OCI-LY7 (cell line): ENCODE measurements around the gene PYCARD. TPM values are rescaled to one million over a fixed set of nuclear protein-coding genes. Genes with fewer than 3 reads are reported as not detected.
"Not testable (repeated sequence)": the region's sequence is repeated elsewhere in the genome, so short reads cannot be mapped to it uniquely, and the experiment has no call there.

Experiments
- BruUV-seq: library from RNA; stranded (reverse); fragments of 400-500 nt; replicated peaks from 2 replicates; lab custom pipeline; 2021; lab: Mats Ljungman, UMichigan
- CTCF ChIA-PET: fragments of 300-600 bp; sonication (Branson Sonifier 250); formaldehyde crosslinking; loops from one replicate; lab custom pipeline; 2022; ENCODE audit warnings: antibody characterized with exemption; ENCODE audit not compliant: unreplicated experiment; lab: Charles Lee
- POLR2A ChIA-PET: fragments of 300-600 bp; sonication (Branson Sonifier 250); formaldehyde crosslinking; loops from one replicate; lab custom pipeline; 2022; ENCODE audit warnings: antibody characterized with exemption; lab: Charles Lee
- DNase-seq: peaks from one replicate; pipeline ENCODE4 v3.0.0-alpha.2; 2015; ENCODE audit warnings: low spot score
- H2AFZ ChIP-seq: fragments of 200-600 bp; sonication (generic), shearing (Covaris generic); 2 replicates; pipeline ENCODE4 v1.6.1; 2014; ENCODE audit warnings: mild to moderate bottlenecking, antibody characterized with exemption, low read length, moderate library complexity
- H3K27ac ChIP-seq: fragments of 200-600 bp; sonication (generic); 2 replicates; pipeline ENCODE4 v1.5.1; 2014; ENCODE audit warnings: mixed run types, low read depth, mild to moderate bottlenecking, moderate library complexity, low read length, inconsistent platforms; ENCODE audit not compliant: poor library complexity, severe bottlenecking
- H3K36me3 ChIP-seq: fragments of 200-600 bp; sonication (generic); 2 replicates; pipeline ENCODE4 v1.6.1; 2014; ENCODE audit warnings: mild to moderate bottlenecking, antibody characterized with exemption, low read length, moderate library complexity, mixed read lengths; ENCODE audit not compliant: insufficient read depth
- H3K4me1 ChIP-seq: fragments of 200-600 bp; sonication (generic); 2 replicates; pipeline ENCODE4 v1.5.1; 2014; ENCODE audit warnings: mild to moderate bottlenecking, low read length; ENCODE audit not compliant: insufficient read depth, poor library complexity, severe bottlenecking
- H3K4me2 ChIP-seq: fragments of 200-600 bp; sonication (generic); 2 replicates; pipeline ENCODE4 v1.6.1; 2014; ENCODE audit warnings: mild to moderate bottlenecking, low read length
- H3K4me3 ChIP-seq: fragments of 200-600 bp; sonication (generic); 2 replicates; pipeline ENCODE4 v1.5.1; 2014; ENCODE audit warnings: mild to moderate bottlenecking, low read depth, low read length; ENCODE audit not compliant: poor library complexity, severe bottlenecking
- H3K79me2 ChIP-seq: fragments of 200-600 bp; sonication (generic); 2 replicates; pipeline ENCODE4 v1.6.1; 2016; ENCODE audit warnings: low read depth, mild to moderate bottlenecking, low read length, moderate library complexity, mixed read lengths; ENCODE audit not compliant: insufficient read depth
- H3K9me2 ChIP-seq: fragments of 200-600 bp; sonication (generic); 2 replicates; pipeline ENCODE4 v1.6.1; 2016; ENCODE audit warnings: mild to moderate bottlenecking, low read length, mixed read lengths; ENCODE audit not compliant: insufficient read depth
- H3K9me3 ChIP-seq: fragments of 200-600 bp; sonication (generic); 2 replicates; pipeline ENCODE4 v1.6.1; 2014; ENCODE audit warnings: mild to moderate bottlenecking, mixed run types, low read length, mixed read lengths
- H4K20me1 ChIP-seq: fragments of 200-600 bp; sonication (generic); 2 replicates; pipeline ENCODE4 v1.6.1; 2014; ENCODE audit warnings: mild to moderate bottlenecking, antibody characterized with exemption, low read length, moderate library complexity, mixed read lengths; ENCODE audit not compliant: insufficient read depth
- CTCF ChIP-seq: fragments of 200-600 bp; sonication (generic); conservative IDR thresholded peaks from 2 replicates; pipeline ENCODE4 v1.5.1; 2014; ENCODE audit warnings: mild to moderate bottlenecking, antibody characterized with exemption, low read length, moderate library complexity, mixed read lengths
- EZH2phosphoT487 ChIP-seq: fragments of 200-600 bp; sonication (generic); IDR thresholded peaks from 2 replicates; pipeline ENCODE4 v1.6.1; 2018; ENCODE audit warnings: low read depth, borderline replicate concordance, mild to moderate bottlenecking, mixed run types, antibody characterized with exemption, low read length, moderate library complexity, mixed read lengths
- intact Hi-C: fragments of 100-400 bp; cut with micrococcal nuclease; formaldehyde crosslinking; loops from one replicate; pipeline ENCODE4 v1.10.0; 2022; ENCODE audit not compliant: unreplicated experiment
- total RNA-seq, 2 experiments: library from RNA; depleted of rRNA in 1 of 2; stranded (reverse); fragments of >200 nt in 1 of 2; shearing (Covaris generic) in 1 of 2; gene quantifications; 2 replicates each; pipeline ENCODE4 v1.2.3, GENCODE V29; 2014 to 2022

PYCARD gene
- total RNA-seq, 2 experiments from 2014 or later: 5.5 to 14.8 TPM

GRCh38 chr16:31201582-31202413 lies 762 bp downstream of the PYCARD start:
- H3K4me3 ChIP-seq: peak overlapping the region; percentile 69
- BruUV-seq: TSS peak; percentile 57
- H3K4me2 ChIP-seq: peak overlapping the region; percentile 77
- H3K9me2 ChIP-seq: no peaks in the 10 kb centered on the region
- ChIA-PET POLR2A (interaction anchor here (0.7 to 2.3 kb wide), 8 partner anchors 12 to 347 kb away, joined by 3 to 10 read pairs (median 4); partner anchors contain the start of genes FUS and TRIM72), CTCF (interaction anchor here (0.6 to 1.0 kb wide), 3 partner anchors 12 to 75 kb away, joined by 3 read pairs; partner anchors contain the start of gene TRIM72)
- H3K4me1 ChIP-seq: peaks cover 46% of the 10 kb centered on the region
- DNase-seq: peak; percentile 66
- peak overlapping the region; percentile 41; the same call in 1 of the 2 replicates for H2AFZ ChIP-seq
- peak overlapping the region; percentile 37 for H3K27ac ChIP-seq
- intact Hi-C loops: loop anchor here (1.0 kb wide), 1 partner anchor 240 kb away; no protein-coding TSS in a partner anchor
- no peak for TF ChIP-seq CTCF
- no peaks in the 10 kb centered on the region for H3K9me3 ChIP-seq
- peaks cover 9% of the 10 kb centered on the region for H3K36me3 ChIP-seq
- H4K20me1 ChIP-seq: no peaks in the 10 kb centered on the region
- H3K79me2 ChIP-seq: no peaks in the 10 kb centered on the region

- H3K4me2 ChIP-seq: peak overlapping the region; percentile 77
- H3K9me3 ChIP-seq: no peaks in the 10 kb centered on the region
- H3K4me3 ChIP-seq: peak overlapping the region; percentile 69
- intact Hi-C loops: no loop called here
- H3K36me3 ChIP-seq: peaks cover 17% of the 10 kb centered on the region
- no peaks in the 10 kb centered on the region for H4K20me1 ChIP-seq
- ChIA-PET CTCF (interaction anchor here (0.6 kb wide), 1 partner anchor 75 kb away, joined by 3 read pairs; no protein-coding TSS in a partner anchor), POLR2A (interaction anchor here (0.6 to 2.3 kb wide), 8 partner anchors 12 to 259 kb away, joined by 3 to 10 read pairs (median 4); partner anchors contain the start of genes FUS and TRIM72)
- no peak overlapping the region for H3K27ac ChIP-seq
- TF ChIP-seq EZH2phosphoT487 (no peak), CTCF (peak; percentile 51)
- DNase-seq: peak; percentile 49
- H2AFZ ChIP-seq: no peak overlapping the region
- no peaks in the 10 kb centered on the region for H3K79me2 ChIP-seq
- BruUV-seq: no TSS peak
- no peaks in the 10 kb centered on the region for H3K9me2 ChIP-seq
- peaks cover 46% of the 10 kb centered on the region for H3K4me1 ChIP-seq
Observed at GRCh38 chr16:31200821-31201568, 1.6 kb downstream of the PYCARD start.

GRCh38 chr16:31200111-31200510 lies 2.4 kb downstream of the PYCARD start:
- H3K9me2 ChIP-seq, H2AFZ ChIP-seq, CTCF ChIA-PET, H3K79me2 ChIP-seq, H4K20me1 ChIP-seq, BruUV-seq, H3K4me2 ChIP-seq, intact Hi-C loops, DNase-seq, H3K9me3 ChIP-seq, H3K4me3 ChIP-seq, H3K27ac ChIP-seq: not testable (repeated sequence)
- Histone ChIP-seq H3K4me1 (peaks cover 46% of the 10 kb centered on the region), H3K36me3 (peaks cover 26% of the 10 kb centered on the region)
- POLR2A ChIA-PET: interaction anchor here (0.6 to 0.7 kb wide), 2 partner anchors 27 to 250 kb away, joined by 4 to 8 read pairs; no protein-coding TSS in a partner anchor
